Jurkat, Clone E6-1 (cell line): ENCODE data around the gene VIPR2.
"Not testable (repeated sequence)": the region's sequence is repeated elsewhere in the genome, so short reads cannot be mapped to it uniquely, and the experiment has no call there.

Source experiments
- DNase-seq: peaks from one replicate; pipeline ENCODE4 v3.0.0-alpha.2; 2011; ENCODE audit warnings: low read depth, low spot score
- H3K4me3 ChIP-seq: 2 replicates; pipeline ENCODE4 v1.5.1; 2011; ENCODE audit warnings: mild to moderate bottlenecking, low read length, control low read depth, moderate library complexity

The VIPR2 gene

GRCh38 chr7:159083698-159084068 is 61.0 kb downstream of the VIPR2 start:
- DNase-seq = no peak

GRCh38 chr7:159083001-159083697 is 61.5 kb downstream of the VIPR2 start:
- no peak for DNase-seq
- no peak overlapping the region for H3K4me3 ChIP-seq

More at GRCh38 chr7:159083698-159084068, 61.0 kb downstream of the VIPR2 start:
- no peak overlapping the region for H3K4me3 ChIP-seq

- DNase-seq, H3K4me3 ChIP-seq: not testable (repeated sequence)
Measured at GRCh38 chr7:159082075-159082474, 62.6 kb downstream of the VIPR2 start.

GRCh38 chr7:159078911-159079270 is 65.8 kb downstream of the VIPR2 start:
- no peak for DNase-seq
- no peak overlapping the region for H3K4me3 ChIP-seq

GRCh38 chr7:159078193-159078910 is 66.3 kb downstream of the VIPR2 start:
- DNase-seq = no peak
- H3K4me3 ChIP-seq = no peak overlapping the region

- no peak for DNase-seq
- no peak overlapping the region for H3K4me3 ChIP-seq
Measured at GRCh38 chr7:159076333-159076732, 68.3 kb downstream of the VIPR2 start.

GRCh38 chr7:159075563-159076238 is 69.0 kb downstream of the VIPR2 start:
- no peak for DNase-seq
- no peak overlapping the region for H3K4me3 ChIP-seq

GRCh38 chr7:159071260-159071659 is 73.4 kb downstream of the VIPR2 start:
- no peak overlapping the region for H3K4me3 ChIP-seq
- DNase-seq = no peak

- no peak overlapping the region for H3K4me3 ChIP-seq
- no peak for DNase-seq
Measured at GRCh38 chr7:159070431-159071148, 74.1 kb downstream of the VIPR2 start.

- no peak overlapping the region for H3K4me3 ChIP-seq
- DNase-seq = no peak
Measured at GRCh38 chr7:159068893-159069448, 75.7 kb downstream of the VIPR2 start.

- H3K4me3 ChIP-seq = no peak overlapping the region
- peak; percentile 32 for DNase-seq
Measured at GRCh38 chr7:159068488-159068811, 76.2 kb downstream of the VIPR2 start.

GRCh38 chr7:159067576-159068487 is 76.8 kb downstream of the VIPR2 start:
- DNase-seq = no peak
- H3K4me3 ChIP-seq = no peak overlapping the region

GRCh38 chr7:159066816-159067575 is 77.7 kb downstream of the VIPR2 start:
- DNase-seq = no peak

GRCh38 chr7:159065852-159066480 is 78.7 kb downstream of the VIPR2 start:
- H3K4me3 ChIP-seq = no peak overlapping the region
- no peak for DNase-seq

More at GRCh38 chr7:159066816-159067575, 77.7 kb downstream of the VIPR2 start:
- no peak overlapping the region for H3K4me3 ChIP-seq

- no peak for DNase-seq
- H3K4me3 ChIP-seq = no peak overlapping the region
Measured at GRCh38 chr7:159064816-159065510, 79.7 kb downstream of the VIPR2 start.

GRCh38 chr7:159064121-159064815 is 80.4 kb downstream of the VIPR2 start:
- H3K4me3 ChIP-seq = no peak overlapping the region
- no peak for DNase-seq
